ENCODE measurements around the gene TMEM259.

Gene TMEM259

GRCh38 chr19:976476-976875, 44.4 kb downstream of the TMEM259 start:
- no peak for DNase-seq (ENCODE audit: low read depth)
- H3K4me3 ChIP-seq (ENCODE audit: low read depth, low read length), result no peak overlapping the region
- TF ChIP-seq CTCF (conservative IDR thresholded peaks at IDR 0.05; ENCODE audit: low read depth, low read length), result no peak

- no peak for DNase-seq (ENCODE audit: low read depth)
- no peak for TF ChIP-seq CTCF (conservative IDR thresholded peaks at IDR 0.05; ENCODE audit: low read depth, low read length)
- H3K4me3 ChIP-seq (ENCODE audit: low read depth, low read length), result no peak overlapping the region
Measured at GRCh38 chr19:974564-975257, 46.2 kb downstream of the TMEM259 start.

GRCh38 chr19:973726-974563, 47.0 kb downstream of the TMEM259 start:
- H3K4me3 ChIP-seq (ENCODE audit: low read depth, low read length), result no peak overlapping the region
- TF ChIP-seq CTCF (conservative IDR thresholded peaks at IDR 0.05; ENCODE audit: low read depth, low read length), result no peak
- no peak for DNase-seq (ENCODE audit: low read depth)

- DNase-seq (ENCODE audit: low read depth), result no peak
- no peak for TF ChIP-seq CTCF (conservative IDR thresholded peaks at IDR 0.05; ENCODE audit: low read depth, low read length)
- no peak overlapping the region for H3K4me3 ChIP-seq (ENCODE audit: low read depth, low read length)
Measured at GRCh38 chr19:972281-972680, 48.6 kb downstream of the TMEM259 start.

GRCh38 chr19:971795-972194, 49.1 kb downstream of the TMEM259 start:
- no peak for DNase-seq (ENCODE audit: low read depth)
- TF ChIP-seq CTCF (conservative IDR thresholded peaks at IDR 0.05; ENCODE audit: low read depth, low read length), result no peak
- H3K4me3 ChIP-seq (ENCODE audit: low read depth, low read length), result no peak overlapping the region

GRCh38 chr19:970695-971094, 50.2 kb downstream of the TMEM259 start:
- DNase-seq (ENCODE audit: low read depth), result peak; percentile 40
- peak; percentile 78 for TF ChIP-seq CTCF (conservative IDR thresholded peaks at IDR 0.05; ENCODE audit: low read depth, low read length)
- H3K4me3 ChIP-seq (ENCODE audit: low read depth, low read length), result no peak overlapping the region
